VCaP (cell line): ENCODE data around the gene BAIAP2L1.

Source experiments
- H3K27ac ChIP-seq: fragments of 450-650 bp; 2 replicates; pipeline ENCODE4 v1.5.1; 2017
- CTCF ChIP-seq: fragments of 450-650 bp; conservative IDR thresholded peaks from 2 replicates; pipeline ENCODE4 v1.5.1; 2017; ENCODE audit warnings: mild to moderate bottlenecking, moderate library complexity

The BAIAP2L1 gene

GRCh38 chr7:98242934-98243333 is 158.0 kb downstream of the BAIAP2L1 start:
- H3K27ac ChIP-seq: no peak overlapping the region
- TF ChIP-seq CTCF: no peak

- no peak overlapping the region for H3K27ac ChIP-seq
- TF ChIP-seq CTCF: no peak
Observed at GRCh38 chr7:98242342-98242741, 158.5 kb downstream of the BAIAP2L1 start.

DNA sequence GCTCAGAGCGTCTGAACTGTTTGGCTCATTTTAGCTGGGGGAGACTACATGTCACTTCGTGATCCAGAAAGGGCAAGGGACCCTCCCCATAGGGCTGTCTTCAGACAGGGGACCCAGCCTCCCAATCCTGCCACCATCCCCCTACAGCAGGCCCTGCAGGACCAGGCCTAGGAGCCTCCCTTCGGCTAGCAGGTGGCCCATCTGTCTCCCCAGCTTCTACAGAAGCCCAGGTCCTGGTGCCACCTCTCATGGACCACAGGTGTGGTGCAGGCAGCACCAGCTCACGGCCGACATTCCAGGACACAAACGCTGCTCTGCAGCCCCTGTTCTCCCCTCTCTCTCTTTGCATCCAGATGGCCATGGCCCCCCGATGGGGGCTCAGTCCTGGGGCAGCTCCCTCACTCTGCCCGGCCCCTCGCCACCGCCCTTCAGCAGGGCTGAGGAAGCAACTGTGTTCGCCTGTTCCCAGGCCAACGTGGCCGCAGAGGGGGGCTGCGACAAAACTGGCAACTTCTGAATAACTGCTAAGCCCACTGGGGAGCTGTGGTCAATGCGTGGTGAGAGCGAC is 159.1 kb downstream of the BAIAP2L1 start:
- H3K27ac ChIP-seq: no peak overlapping the region
- TF ChIP-seq CTCF: peak; percentile 59
